GM19023 (cell line): ENCODE results near the gene PNPLA8.

ENCODE experiments used
- ATAC-seq: cut with Tn5 transposase; IDR thresholded peaks from one replicate; pipeline ENCODE4 v1.9.1; 2021; ENCODE audit warnings: mild to moderate bottlenecking, moderate library complexity; ENCODE audit not compliant: unreplicated experiment

PNPLA8 gene

GRCh38 chr7:108448584-108449505, 77.1 kb downstream of the PNPLA8 start:
- no peak for ATAC-seq

DNA sequence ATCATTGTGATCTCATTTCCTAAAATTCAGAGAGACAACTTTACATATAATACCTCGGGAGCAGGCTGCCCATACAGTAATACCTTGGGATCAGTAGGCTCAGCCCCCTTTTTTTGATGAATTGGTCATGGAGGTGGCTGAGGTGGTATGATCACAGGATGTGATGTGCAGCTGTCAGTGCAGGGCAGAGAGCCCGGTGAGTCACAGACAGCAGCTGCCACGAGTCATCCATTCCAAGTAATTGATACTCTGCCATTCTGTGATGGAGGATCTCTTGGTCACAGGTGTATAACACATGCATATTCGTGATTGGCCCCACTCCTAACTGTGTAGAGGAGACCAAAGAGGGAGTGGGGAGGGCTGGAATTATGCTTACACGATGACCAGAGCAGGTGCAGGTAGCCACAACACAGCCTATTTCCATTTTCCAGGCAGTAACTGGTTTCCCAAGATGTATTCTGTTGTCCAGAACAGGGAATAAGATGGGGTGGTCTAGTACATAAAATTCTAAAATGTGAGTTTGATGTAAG, 83.8 kb downstream of the PNPLA8 start:
- no peak for ATAC-seq

DNA sequence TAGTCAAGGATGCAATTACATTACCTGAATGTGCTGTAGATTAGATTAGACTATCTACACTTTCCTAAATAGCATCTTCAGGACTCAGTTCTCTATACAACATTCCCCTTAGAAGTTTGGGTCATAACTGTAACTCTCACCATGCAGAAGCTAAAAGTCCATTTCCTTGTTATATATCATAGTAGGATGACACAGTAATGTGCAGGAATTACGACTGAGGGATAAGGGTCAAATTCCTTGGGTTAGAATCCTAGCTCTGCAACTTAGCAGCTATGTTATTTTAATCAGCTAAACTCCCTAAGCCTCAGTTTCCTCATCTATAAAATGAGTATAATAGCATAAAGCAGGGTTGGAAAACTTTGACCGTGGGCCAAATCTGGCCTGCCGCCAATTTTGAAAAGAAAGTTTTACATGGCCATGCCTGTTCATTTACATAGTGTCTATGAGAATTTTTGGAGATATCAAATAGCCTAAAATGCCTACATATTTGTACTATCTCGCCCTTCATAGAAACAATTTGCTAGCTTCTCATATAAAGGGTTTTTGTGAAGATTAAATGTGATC, 84.5 kb downstream of the PNPLA8 start:
- no peak for ATAC-seq

- ATAC-seq = no peak
Measured at GRCh38 chr7:108440613-108441012, 85.3 kb downstream of the PNPLA8 start.

GRCh38 chr7:108436906-108437305, 89.0 kb downstream of the PNPLA8 start:
- ATAC-seq = no peak

- ATAC-seq = no peak
Measured at GRCh38 chr7:108434010-108434409, 91.9 kb downstream of the PNPLA8 start.

- ATAC-seq = no peak
Measured at GRCh38 chr7:108431099-108431498, 94.8 kb downstream of the PNPLA8 start.

DNA sequence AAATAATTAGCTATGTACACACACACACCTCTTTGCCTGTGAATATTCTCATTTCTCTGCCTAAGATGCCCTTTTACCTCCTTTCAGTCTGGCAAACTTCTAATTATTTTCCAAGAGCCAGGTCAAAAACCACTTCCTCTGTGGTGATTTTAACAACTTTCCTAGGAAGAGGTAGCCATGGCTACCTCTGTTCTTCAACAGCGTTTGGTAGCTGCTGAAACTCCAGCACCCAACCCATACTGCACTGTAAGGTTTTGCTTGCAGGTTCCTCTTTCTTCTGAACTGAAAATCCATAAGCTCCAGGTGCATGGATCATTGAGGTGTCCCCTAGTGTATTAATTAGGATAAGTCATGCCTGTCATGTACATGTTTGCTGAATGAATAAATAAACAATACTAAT, 95.3 kb downstream of the PNPLA8 start:
- ATAC-seq = no peak

GRCh38 chr7:108427766-108428165, 98.2 kb downstream of the PNPLA8 start:
- ATAC-seq = no peak

GRCh38 chr7:108425714-108426275, 100.1 kb downstream of the PNPLA8 start:
- ATAC-seq = no peak

DNA sequence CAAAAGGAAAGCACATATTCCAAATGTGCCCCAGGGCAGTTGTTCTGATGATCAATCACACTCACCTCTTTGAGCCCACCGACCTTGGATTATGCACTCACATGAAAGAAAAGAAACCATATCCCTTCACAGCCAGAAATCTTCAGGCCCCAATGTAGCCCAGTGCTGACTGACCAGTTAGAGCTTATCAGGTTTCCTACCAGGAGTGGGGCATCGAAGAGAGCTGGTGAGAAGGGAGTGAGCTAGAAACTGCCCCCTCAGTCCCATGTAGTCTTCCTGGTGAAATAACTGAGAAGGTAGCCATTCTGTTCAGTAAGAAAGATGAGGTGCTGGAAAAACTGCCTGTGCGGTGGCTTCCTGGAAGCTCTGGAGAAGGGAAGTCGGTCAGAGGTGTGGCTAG, 101.9 kb downstream of the PNPLA8 start:
- no peak for ATAC-seq

DNA sequence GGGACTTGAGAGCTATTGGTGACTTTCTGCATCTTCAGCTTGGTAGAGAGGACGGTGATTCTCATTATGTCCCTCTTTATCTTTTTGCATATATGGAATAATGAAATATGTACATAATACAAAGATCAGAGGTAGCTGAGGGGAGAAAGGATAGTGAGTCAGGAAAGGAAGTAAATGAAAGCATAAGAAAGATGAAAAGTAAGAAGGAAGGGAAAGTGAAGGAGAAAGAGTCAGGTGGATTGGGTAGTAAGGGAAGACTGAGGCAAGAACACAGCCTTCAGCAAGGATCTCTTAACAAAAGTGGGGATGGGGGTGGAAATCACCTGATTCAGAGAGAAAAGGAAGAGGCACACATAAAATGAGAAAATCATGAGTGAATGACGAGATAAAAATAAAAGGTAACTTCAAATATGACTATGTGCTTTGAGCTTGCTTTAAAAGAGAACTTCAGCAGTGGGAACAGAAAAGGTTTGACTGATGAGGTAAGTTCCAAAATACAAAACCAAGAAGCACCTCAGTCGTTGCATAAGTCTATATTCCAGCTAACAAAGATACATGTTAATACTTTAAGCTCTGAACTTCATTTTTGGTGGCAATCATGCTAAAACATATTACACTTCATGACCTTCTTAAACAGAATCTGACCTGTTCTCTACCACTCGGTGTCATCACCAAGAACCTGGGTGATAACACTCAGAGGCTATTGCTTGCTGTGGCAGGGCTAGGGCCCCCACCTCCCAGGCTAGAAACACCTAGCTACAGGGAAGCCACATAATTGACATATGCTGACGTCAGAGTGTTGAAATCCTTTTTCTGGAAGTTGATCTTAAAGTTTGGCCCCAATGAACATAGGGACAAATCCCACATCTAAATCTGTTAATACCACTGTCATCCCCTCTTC, 102.6 kb downstream of the PNPLA8 start:
- ATAC-seq = no peak

DNA sequence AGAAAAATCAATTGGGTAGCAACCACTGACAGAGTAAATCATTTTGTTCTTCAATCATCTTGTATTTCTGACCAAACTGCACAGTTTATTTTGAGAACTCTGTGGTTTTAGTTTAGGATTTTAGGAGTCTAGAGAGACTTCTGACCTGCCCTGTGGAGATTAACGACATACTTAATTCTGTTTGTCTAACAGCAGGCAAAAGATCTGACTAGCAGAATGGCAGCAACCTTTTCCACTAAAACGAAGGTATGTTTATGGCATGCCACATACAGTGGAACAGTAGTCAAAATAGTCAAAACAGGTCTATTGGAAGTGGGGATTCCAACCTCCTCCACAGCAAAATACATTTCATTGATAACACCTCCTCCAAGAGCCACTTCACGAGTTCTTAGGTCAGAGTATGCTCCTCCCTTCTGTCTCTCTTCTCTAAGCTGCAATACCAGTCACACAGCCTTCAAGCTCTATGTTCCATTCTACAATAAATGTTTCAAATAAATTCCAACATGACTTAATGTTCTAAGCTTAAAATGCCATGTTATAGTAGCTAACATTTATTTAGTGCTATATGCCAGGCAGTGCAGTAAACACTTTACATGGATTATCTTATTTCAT, 104.1 kb downstream of the PNPLA8 start:
- ATAC-seq = no peak
